GM10847 (cell line): ENCODE measurements around the gene RIC3.

ENCODE experiments used
- POLR2A ChIP-seq: IDR thresholded peaks from 2 replicates; pipeline ENCODE4 v1.6.1; 2011; ENCODE audit not compliant: insufficient read length; ENCODE audit errors: extremely low read depth

The RIC3 gene, protein sequence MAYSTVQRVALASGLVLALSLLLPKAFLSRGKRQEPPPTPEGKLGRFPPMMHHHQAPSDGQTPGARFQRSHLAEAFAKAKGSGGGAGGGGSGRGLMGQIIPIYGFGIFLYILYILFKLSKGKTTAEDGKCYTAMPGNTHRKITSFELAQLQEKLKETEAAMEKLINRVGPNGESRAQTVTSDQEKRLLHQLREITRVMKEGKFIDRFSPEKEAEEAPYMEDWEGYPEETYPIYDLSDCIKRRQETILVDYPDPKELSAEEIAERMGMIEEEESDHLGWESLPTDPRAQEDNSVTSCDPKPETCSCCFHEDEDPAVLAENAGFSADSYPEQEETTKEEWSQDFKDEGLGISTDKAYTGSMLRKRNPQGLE

DNA sequence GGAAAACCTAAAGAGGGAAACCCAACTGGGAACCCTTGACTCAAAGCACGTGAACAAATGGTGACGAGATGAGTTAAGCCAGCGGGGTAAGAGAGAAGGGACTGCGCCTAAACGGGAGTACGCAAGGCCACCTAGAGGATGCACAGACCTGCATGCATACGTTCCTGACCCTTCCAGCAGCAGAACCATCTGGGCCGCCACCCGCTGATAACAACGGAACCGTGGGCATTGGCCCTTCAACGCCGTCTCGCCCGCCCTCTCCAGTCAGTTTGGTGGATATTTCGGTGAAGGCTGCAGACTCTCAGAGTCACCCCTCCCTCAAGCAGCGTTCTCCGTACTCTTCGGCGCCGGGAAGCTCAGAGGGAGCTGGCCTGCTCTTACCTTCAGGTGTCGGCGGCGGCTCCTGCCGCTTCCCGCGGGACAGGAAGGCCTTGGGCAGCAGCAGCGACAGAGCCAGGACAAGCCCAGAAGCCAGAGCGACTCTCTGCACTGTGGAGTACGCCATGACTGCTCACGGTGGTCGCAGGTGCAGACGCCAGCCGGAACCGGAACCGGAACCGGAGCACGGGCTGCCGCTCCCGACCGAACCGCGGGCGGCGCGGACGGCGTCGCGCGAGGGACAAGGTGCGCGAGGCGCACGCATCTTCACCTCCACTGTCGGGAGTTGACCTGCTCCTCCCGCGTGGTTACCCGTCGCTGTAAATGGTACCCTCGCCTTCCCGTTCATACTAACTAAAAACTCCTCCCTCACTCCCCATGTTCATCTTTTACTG, at the start of gene RIC3:
TSS of gene RIC3 (minus strand) at position 541 of the 773 bp plus-strand sequence. CDS start at position 505, 36 bp downstream.
- TF ChIP-seq POLR2A: no peak

DNA sequence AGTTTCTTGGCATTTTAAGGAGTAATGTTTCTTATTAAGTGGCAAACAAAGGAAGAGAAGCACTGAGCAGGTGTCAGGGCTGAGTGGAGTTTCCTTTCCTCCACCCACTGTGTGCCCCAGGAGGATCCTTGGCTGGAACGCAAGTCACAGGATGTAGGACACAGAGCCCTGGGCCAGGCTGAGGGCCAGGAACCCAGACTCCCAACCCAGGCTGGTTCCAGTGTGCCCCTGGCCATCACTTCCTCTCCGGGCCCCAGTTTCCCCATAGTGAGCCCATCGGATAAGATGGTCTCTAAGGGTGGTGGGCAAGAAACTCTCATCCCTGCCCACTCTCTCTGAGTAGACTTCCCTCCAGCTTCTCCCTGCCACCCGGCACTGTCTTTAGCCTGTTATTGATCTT, 49.6 kb upstream of the RIC3 start:
- no peak for TF ChIP-seq POLR2A

DNA sequence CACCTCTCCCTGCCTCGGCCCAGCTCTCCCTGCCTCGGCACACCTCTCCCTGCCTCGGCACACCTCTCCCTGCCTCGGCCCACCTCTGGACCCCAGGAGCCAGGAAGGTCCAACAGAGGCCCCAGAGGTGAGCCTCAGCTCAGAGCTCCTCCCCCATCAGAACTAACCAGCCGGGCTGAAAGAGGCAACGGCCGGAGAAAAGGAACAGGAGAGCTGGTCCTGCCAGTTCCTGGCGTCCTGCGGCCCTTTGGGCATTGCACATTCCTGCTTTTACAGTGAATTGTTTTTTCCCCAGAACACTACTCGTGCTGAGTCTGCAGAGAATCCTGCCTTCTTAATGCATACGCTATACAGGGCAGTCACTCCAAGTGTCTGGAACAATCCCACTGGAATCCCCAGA, 49.1 kb upstream of the RIC3 start:
- TF ChIP-seq POLR2A: no peak

DNA sequence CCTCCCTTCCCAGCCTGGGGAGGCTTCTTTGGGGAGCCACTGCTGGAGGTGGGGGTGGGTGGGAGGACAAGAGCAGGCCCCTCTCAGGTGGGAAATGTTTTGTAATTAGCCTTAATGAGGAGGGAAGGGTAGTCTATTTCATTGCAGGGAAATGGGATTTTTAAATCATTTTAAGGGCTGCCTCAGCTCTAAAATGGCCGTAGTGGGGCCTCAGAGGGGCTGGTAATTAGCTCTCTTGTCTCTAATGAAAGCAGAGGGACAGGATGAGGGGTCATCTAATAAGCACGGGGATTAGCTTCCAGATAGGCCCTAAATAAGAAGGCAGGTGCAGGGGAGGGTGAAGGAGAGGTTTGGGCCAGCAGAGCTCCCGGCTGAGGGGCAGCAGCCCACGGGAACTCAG, 48.3 kb upstream of the RIC3 start:
- TF ChIP-seq POLR2A: no peak

DNA sequence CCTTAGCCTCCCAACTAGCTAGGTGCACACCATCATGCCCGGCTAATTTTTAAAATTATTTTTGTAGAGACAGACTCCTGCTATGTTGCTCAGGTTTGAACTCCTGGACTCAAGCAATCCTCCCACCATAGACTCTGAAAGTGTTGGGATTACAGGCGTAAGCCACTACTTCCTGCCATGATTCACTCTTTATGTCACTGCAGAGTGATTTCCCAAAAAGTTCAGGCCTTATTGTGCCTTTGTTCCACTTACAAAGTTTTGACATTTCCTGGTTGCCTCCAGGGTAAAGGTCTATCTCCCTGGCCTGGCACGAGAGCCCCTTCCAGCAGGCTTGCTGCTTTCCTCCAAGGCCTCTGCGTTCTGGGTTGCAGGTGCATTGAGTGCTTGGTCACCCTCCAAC, 44.6 kb upstream of the RIC3 start:
- TF ChIP-seq POLR2A: no peak

DNA sequence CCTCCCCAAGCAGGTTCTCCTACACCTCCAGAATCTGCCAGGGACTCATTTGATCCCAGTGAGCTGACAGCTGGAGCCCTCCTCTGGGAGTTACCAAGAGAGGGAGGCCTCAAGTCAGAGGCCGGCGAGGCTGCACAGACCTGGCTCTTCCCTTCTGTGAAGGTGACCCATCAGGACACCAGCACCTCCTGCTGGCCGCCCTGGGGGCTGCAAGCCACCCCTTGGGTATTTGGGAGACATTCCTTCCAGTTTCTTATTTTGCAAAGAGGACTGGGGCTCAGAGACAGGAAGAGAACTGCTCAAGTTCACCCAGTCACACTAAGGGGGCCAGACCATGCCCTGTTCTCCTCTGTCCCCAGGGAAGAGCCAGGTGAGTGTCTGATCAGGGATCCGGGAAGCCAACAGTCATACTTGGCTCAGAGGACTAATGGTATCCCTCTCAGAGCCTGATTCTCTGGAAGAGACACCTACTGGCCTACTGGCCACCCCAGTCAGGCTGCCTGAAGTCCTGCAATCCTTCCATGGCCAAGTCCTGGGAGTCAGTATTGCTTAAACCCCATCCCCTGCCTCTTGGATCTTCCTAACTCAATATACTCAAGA, 40.5 kb upstream of the RIC3 start:
- no peak for TF ChIP-seq POLR2A

DNA sequence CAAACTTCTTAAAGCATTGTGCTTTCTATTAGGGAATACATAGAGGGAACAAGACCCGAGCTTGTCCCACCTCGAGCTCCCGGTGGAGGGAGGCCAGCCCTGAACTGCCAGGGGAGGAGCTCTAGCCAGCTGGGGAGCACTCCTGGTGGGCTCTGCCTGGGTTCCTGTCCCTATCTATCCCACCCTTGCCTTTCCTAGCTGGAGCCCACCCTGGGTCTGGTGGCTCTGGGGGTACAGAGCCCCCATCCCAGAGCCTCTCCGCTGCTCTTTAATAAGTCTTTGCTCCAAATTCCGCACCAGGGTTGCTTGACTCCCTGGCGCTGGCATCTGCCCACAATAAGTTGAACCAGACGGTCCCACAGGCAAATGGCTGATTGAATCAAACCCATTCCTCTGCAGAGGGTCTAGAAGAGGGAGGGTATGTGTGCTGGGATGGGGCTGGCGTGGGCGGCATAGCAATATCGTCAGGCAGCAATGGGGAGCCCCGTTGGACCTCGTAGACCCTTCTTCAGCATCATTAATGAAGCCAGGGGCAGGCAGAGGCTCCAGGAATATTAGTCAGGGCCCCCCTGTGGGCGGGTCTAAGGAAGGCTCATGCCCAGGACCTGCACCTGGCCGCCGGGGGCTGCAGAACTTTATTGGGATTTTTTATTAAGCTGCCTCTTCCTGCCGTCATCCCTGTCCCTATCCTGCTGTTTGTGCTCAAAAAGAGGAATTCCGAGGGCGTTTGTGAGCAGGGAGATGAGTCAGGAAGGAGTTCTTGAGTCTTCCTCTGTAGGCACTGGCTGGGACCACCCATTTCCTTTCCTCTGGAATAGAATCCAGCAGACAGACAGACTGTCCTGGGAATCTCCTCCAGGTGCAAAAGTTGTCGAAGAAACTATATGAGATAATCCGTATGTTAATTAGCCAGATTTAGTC, 38.5 kb upstream of the RIC3 start:
- TF ChIP-seq POLR2A: no peak

DNA sequence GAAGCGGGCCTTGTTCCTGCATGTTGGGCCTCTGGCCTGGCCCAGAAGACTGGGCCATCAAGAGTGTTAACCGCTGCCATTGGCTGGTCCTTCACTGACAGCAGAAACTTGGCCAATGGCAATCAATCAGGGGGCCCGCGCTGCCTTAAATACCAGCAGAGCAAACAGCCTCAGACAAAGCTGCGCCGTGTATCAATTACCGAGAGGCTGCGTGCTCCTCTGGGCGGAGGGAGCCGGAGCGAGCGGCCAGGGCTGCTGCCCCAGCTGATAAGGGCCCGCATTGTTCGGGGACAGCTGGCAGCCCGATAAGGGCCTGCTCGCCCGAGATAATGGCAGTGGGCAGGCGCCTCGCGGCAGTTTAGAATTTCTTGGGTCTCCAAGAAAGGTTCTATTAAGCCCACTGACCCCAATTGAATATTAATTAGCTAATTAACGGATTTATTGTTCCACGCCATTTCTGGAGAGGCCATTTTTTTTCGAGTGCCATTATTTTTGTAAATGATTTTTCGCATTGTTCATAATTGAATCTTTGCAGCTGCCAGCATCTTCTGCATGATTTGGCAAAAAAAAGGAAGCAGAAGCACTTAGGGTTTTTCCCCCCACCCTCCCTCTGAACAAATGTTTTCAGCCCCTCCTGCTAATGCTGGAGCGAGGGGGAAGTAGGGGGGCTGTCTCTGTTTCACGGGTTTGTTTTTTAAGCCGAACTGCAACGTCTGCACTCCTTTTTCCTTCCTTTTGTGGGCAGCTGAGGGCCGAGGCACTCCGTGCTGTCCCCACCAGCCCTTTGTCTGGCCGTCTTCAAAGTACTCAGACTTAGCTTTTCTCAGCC, 37.6 kb upstream of the RIC3 start:
- no peak for TF ChIP-seq POLR2A

DNA sequence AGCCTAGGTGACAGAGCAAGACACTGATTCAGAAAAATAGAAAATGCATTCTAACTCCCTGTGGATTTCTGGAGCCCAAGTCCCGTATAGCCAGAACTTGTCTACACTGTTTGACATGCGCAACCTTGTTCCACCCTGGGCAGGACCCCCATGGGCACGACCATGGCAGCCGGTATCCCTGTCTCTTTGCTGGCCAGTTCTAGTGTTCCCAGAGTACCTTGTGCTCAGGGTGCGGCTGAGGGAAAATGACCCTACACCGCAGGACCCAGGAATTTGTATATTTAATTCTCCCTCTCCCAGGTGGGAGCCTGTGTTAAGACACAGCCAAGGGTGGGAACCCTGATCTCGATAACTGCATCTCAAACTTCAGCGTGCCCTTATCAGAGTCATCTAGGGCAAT, 36.7 kb upstream of the RIC3 start:
- no peak for TF ChIP-seq POLR2A

DNA sequence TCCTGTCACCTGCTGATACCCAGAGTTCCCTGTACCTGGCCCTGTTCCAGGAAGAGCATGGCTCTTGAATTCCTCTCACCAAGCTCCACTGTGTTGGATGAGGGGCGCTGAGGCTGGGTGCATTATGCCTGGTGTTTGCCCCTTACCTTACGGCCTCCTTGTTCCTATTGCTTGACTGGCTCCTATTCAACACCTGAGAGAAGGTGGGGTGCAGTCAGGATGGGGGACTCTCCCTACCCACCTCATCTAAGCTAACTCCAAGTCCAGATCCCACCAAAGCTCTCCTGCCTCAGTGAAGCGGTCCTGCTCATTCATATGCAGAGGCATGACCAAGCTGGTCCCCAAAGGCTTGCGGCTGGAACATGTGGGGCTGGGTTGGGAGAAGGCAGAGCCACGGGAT, 35.8 kb upstream of the RIC3 start:
- TF ChIP-seq POLR2A: no peak

DNA sequence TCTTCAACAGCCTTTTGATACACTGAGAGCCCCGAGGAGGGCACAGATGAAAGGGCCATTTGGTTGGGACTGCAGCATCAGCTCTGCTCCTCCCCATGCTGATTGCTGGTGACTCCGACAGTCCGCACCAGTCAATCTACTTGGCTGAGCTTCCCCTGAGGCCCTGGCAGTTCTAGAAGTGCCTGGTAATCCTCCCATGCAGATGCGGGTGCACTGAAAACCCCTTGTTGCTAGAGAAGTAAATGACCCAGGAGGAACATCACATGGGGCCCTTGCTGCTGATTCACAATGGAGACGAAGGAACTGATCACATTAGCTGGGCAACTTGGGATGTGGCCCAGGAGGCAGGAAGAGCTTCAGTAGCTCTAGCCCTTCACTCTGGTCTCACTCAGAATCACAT, 35.2 kb upstream of the RIC3 start:
- no peak for TF ChIP-seq POLR2A

DNA sequence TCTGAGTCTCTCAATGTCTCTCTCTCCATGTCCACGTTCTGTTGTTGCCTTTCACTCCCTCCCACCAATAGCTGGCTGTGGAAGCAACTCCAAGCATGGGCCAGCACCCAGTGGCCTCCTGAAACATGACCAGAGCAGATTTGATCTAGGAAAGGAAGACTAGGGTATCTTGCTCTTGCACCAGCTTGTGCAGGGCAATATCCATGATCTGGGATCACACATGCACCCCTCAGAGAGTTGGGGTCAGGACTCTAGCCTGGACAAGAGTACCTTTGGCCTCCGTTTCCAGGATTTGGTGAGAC, 34.5 kb upstream of the RIC3 start:
- no peak for TF ChIP-seq POLR2A

DNA sequence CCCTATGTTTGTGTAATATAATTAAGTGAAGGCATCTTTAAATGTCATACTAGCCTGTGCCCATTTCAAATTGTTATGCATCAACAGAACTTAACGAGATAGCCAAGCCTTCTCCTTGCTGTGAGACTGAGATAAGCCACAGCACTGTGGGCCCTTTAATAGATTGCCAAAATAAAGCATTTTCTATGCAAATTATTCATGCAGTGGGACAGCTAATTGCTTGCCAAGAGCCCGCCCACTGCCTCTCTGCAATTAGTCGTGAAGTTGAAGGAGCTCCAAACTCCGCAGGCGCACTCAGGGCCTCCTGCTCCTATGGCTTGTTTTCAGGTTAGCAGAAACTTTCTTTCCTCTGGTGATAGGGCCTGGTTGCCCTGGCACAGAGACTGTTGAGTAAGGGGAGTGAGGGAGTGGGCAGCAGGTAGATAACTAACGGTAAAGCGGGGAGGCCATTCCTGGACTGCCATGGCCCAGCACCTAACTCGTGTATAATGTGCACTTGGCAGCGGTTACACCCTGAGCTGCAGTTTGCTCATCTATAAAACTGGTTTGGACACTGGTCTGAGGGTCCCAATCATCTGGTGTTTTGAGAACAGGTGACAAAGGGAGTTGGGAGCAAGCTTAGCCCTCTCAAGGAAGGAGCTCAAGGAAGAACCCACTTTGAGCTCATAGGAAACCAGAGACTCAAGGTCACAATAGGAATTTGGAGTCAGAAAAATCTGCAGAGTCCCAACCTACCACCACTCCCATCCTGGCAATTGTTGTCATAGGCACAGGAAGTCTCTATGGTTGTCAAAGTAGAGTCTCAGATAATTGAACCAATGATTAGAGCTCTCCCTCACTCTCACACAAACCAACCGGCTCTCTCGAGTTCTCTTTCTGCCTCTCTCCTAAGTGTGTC, 33.9 kb upstream of the RIC3 start:
- TF ChIP-seq POLR2A: no peak

DNA sequence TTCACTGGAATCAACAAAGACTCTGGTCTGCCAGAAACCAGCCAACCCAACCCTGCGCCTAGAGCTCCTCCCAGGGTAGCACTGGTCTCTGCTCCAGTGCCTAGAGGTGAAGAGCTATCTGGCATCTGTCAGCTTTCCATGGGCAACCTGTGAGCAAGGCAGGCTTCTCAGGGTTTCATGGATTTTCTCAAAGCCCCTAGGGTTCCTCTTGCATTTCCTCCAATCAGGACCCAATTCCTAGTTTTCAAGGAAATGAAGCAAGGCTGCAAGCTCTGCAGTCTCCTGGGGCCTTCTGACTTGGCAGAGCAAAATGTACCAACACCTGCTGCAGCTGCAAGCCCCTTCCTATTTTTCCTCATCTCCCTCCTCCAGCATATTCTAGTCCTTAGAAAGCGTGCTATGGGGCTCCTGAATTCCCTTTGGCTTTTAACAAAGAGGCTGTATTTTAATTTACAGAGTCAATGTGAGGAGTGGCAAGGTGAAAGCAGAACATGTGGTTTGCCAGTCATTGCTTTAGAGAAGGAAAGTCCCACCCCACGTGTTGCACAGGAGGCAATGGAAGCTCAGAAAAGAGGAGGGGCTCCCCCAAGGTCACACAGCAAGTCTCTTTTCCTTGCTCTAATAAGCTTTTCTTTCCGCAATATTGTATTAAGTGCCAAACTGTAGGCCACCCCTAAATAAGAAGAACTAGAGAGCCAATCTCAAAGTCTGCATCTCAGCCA, 33.0 kb upstream of the RIC3 start:
- TF ChIP-seq POLR2A: no peak
